DOHH2 (cell line): ENCODE results near the gene PEBP1.

Experiments used
- CTCF ChIP-seq: fragments of 200-600 bp; sonication (generic); IDR thresholded peaks from one replicate; pipeline ENCODE4 v1.5.1; 2014; ENCODE audit warnings: antibody characterized with exemption, mild to moderate bottlenecking, low read depth, low read length; ENCODE audit not compliant: poor library complexity, severe bottlenecking
- EZH2phosphoT487 ChIP-seq: fragments of 200-600 bp; sonication (generic); IDR thresholded peaks from 2 replicates; pipeline ENCODE4 v1.6.1; 2017; ENCODE audit warnings: borderline replicate concordance, mild to moderate bottlenecking, antibody characterized with exemption, low read length, moderate library complexity, mixed read lengths

GRCh38 chr12:118148287-118148686 is 12.4 kb downstream of the PEBP1 start:
- TF ChIP-seq CTCF (no peak), EZH2phosphoT487 (no peak)
